D721Med (cell line): Measurements from ENCODE around the gene PKP4.
"Not testable (repeated sequence)": the region's sequence is repeated elsewhere in the genome, so short reads cannot be mapped to it uniquely, and the experiment has no call there.

Experiments
- DNase-seq: peaks from one replicate; pipeline ENCODE4 v3.0.0; 2011; ENCODE audit warnings: low spot score; ENCODE audit not compliant: insufficient read length
- FAIRE-seq: peaks from 2 replicates; lab custom pipeline; 2011; peaks lifted over from hg19 to GRCh38; lab: Jason Lieb, UNC
- CTCF ChIP-seq: IDR thresholded peaks from 2 replicates; pipeline ENCODE4 v1.5.1; 2012; ENCODE audit warnings: mild to moderate bottlenecking, control low read depth; ENCODE audit not compliant: insufficient read depth; ENCODE audit errors: missing control alignments

The PKP4 gene

GRCh38 chr2:158459161-158460003 is 2.6 kb downstream of the PKP4 start:
- FAIRE-seq (no peak), DNase-seq (no peak)
- TF ChIP-seq CTCF, result no peak

DNA sequence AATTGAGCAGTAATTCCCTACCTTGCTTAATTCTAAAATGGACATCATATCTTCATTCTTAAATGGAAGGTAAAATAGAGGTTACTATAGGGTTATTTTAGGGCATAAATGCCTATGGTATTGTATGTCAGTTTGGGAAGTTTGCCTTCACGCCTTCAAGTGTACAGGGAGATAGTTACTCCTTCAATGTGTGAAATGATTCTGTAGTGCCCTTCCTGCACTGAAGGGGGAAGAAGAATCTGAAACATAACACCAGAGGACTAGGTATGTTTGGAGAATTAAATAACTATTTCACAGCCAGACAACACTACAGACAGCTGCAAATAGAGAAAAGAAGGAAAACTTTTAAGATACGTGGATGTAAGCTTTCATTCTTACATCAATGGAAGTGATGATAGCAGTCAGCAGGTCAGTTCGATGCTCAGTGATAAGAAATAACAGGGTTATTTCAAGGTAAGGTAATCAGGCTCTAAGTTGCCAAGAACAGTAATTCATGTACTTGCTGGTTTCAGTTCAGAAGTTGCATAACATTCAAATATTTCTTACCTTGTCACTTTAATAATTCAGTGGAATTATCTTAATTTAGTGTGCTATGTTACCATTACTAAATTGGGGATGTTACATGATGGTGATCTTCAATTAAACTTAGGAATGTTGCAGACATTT is 4.0 kb downstream of the PKP4 start:
- peak; percentile 7 for TF ChIP-seq CTCF
- FAIRE-seq, result no peak

GRCh38 chr2:158463496-158464095 is 6.8 kb downstream of the PKP4 start:
- TF ChIP-seq CTCF, result no peak
- no peak for DNase-seq
- no peak for FAIRE-seq

More for the DNA sequence above, 4.0 kb downstream of the PKP4 start:
- no peak for DNase-seq

GRCh38 chr2:158464426-158465281 is 7.9 kb downstream of the PKP4 start:
- peak; percentile 24 for TF ChIP-seq CTCF
- DNase-seq, result no peak
- FAIRE-seq, result peak; percentile 81

DNA sequence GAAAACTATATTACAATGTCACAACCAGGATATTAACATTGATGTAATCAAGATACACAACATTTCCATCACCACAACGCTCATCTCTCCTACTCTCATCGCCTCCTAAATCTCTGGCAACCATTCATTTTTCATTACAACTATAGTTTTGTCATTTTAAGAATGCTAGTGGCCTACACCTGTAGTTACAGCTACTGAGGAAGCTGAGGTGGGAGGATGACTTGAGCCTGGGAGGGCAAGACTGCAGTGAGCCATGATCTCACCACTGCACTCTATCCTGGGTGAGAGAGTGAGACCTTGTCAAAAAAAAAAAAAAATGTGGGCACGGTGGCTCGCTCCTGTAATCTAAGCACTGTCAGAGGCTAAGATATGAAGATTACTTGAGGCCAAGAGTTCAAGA is 10.5 kb downstream of the PKP4 start:
- no peak for DNase-seq
- no peak for FAIRE-seq
- TF ChIP-seq CTCF, result no peak

DNA sequence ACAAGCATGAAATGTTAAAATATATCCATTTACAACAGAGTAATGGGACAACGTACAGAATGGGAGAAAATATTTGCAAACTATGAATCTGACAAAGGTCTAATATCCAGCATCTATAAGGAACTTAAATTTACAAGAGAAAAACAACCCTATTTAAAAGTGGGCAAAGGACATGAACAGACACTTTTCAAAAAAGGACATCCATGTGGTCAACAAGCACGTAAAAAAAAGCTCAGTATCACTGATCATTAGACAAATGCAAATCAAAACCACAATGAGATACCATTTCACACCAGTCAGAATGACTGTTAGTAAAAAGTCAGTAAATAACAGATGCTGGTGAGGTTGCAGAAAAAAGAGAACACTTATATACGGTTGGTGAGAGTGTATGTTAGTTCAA is 16.1 kb downstream of the PKP4 start:
- not testable (repeated sequence) for DNase-seq
- FAIRE-seq, result peak; percentile 6

DNA sequence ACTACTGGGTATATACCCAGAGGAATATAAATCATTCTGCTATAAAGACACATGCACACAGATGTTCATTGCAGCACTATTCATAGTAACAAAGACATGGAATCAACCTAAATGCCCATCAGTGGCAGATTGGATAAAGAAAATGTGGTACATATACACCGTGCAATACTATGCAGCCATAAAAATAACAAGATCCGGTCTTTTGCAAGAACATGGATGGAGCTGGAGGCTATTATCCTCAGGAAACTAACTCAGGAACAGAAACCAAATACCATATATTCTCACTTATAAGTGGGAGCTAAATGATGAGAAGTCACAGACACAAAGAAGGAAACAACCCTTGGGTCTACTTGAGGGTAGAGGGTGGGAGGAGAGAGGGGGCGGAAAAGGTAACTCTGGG is 16.5 kb downstream of the PKP4 start:
- not testable (repeated sequence) for FAIRE-seq, DNase-seq
